ENCODE data around the gene SLC1A2.

- TF ChIP-seq CTCF (IDR thresholded peaks at IDR 0.05) (no peak), POLR2A (IDR thresholded peaks at IDR 0.05) (no peak), POLR2AphosphoS5 (IDR thresholded peaks at IDR 0.05) (no peak)
Measured at GRCh38 chr11:35276396-35277145, 142.8 kb downstream of the SLC1A2 start.

Data from breast epithelium (tissue), 3 donors.